H1 (cell line): ENCODE data around the gene RAB44.

ENCODE experiments used
- CEBPB ChIP-seq: IDR thresholded peaks from 2 replicates; pipeline ENCODE4 v1.6.1; 2012; ENCODE audit warnings: low read depth, low read length
- CREB1 ChIP-seq: IDR thresholded peaks from 2 replicates; pipeline ENCODE4 v1.6.1; 2012; ENCODE audit warnings: inconsistent platforms
- EP300 ChIP-seq, 2 experiments: IDR thresholded peaks; 1 replicate in 1 of 2; 2 replicates in 1 of 2; pipeline ENCODE4 v1.6.1; 2011 to 2012; ENCODE audit warnings: low read depth in 2 of 2, low read length in 2 of 2, mild to moderate bottlenecking in 2 of 2, borderline replicate concordance in 1 of 2, inconsistent platforms in 1 of 2, moderate library complexity in 1 of 2
- EZH2 ChIP-seq: fragments of 200-600 bp; sonication (generic); IDR thresholded peaks from 2 replicates; pipeline ENCODE4 v1.7.1; 2012; ENCODE audit warnings: low read depth, mild to moderate bottlenecking, moderate library complexity, low read length, inconsistent platforms; ENCODE audit not compliant: severe bottlenecking
- POLR2A ChIP-seq, 2 experiments: IDR thresholded peaks; 1 replicate in 1 of 2; 2 replicates in 1 of 2; pipeline ENCODE4 v1.6.1; 2011; ENCODE audit warnings: low read depth in 2 of 2, low read length in 2 of 2, mild to moderate bottlenecking in 2 of 2; ENCODE audit errors: control extremely low read depth in 1 of 2
- SIN3A ChIP-seq, 2 experiments: IDR thresholded peaks in 1 of 2; conservative IDR thresholded peaks in 1 of 2; 2 replicates each; pipeline ENCODE4 v1.6.1; 2011 to 2012; ENCODE audit warnings: low read length in 2 of 2, improper control_type of control experiment in 1 of 2, low read depth in 1 of 2, mild to moderate bottlenecking in 1 of 2
- SP1 ChIP-seq: IDR thresholded peaks from 2 replicates; pipeline ENCODE4 v1.6.1; 2011; ENCODE audit warnings: low read depth, low read length
- TF ChIP-seq, protein P1 (sequence below): IDR thresholded peaks from 2 replicates; pipeline ENCODE4 v1.6.1; 2012; ENCODE audit warnings: inconsistent platforms
- TF ChIP-seq, protein P2 (sequence below), 3 experiments: IDR thresholded peaks; 1 replicate in 2 of 3; 2 replicates in 1 of 3; pipeline versions ENCODE4 v1.5.1 to v1.6.1; 2011; ENCODE audit warnings: low read length in 3 of 3, mild to moderate bottlenecking in 3 of 3, inconsistent platforms in 2 of 3, low read depth in 1 of 3, moderate library complexity in 1 of 3; ENCODE audit not compliant: insufficient read depth in 1 of 3; ENCODE audit errors: control extremely low read depth in 1 of 3

DNA sequence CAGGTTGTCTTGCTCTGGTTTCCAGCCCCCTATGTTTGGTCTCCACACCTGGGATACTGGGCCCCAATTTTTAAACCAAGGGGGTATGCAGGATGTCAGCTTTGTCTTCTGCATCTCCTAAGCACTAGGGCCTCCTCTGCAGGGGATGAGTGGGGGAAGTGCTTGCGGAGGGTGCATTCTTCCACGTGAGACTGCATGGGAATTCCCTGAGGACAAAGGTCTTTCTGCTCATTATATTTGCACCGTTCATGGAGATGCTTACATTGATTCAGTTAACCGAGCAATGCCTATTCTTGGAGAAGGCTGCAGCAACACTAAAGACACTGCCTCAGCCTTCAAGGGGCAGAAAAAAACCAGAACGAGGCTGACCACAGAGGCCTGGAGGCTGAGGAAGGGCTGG is 45.4 kb downstream of the RAB44 start:
- TF ChIP-seq, protein P1, sequence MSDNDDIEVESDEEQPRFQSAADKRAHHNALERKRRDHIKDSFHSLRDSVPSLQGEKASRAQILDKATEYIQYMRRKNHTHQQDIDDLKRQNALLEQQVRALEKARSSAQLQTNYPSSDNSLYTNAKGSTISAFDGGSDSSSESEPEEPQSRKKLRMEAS: no peak
- TF ChIP-seq, protein P2, sequence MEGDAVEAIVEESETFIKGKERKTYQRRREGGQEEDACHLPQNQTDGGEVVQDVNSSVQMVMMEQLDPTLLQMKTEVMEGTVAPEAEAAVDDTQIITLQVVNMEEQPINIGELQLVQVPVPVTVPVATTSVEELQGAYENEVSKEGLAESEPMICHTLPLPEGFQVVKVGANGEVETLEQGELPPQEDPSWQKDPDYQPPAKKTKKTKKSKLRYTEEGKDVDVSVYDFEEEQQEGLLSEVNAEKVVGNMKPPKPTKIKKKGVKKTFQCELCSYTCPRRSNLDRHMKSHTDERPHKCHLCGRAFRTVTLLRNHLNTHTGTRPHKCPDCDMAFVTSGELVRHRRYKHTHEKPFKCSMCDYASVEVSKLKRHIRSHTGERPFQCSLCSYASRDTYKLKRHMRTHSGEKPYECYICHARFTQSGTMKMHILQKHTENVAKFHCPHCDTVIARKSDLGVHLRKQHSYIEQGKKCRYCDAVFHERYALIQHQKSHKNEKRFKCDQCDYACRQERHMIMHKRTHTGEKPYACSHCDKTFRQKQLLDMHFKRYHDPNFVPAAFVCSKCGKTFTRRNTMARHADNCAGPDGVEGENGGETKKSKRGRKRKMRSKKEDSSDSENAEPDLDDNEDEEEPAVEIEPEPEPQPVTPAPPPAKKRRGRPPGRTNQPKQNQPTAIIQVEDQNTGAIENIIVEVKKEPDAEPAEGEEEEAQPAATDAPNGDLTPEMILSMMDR (IDR thresholded peaks at IDR 0.05; ENCODE audit: control extremely low read depth in 1 of 3, insufficient read depth in 1 of 3, low read depth in 1 of 3, low read length in 3 of 3): no peak
- no peak for TF ChIP-seq POLR2A (IDR thresholded peaks at IDR 0.05; ENCODE audit: control extremely low read depth in 1 of 2, low read depth in 2 of 2, low read length in 2 of 2)
- TF ChIP-seq CEBPB: no peak
- TF ChIP-seq EZH2: no peak
- no peak for TF ChIP-seq SIN3A (conservative IDR thresholded peaks at IDR 0.05 in 1 of 2, IDR thresholded peaks at IDR 0.05 in 1 of 2; ENCODE audit: low read depth in 1 of 2, low read length in 2 of 2)
- no peak for TF ChIP-seq EP300 (IDR thresholded peaks at IDR 0.05; ENCODE audit: borderline replicate concordance in 1 of 2, low read depth in 2 of 2, low read length in 2 of 2)
- TF ChIP-seq CREB1: no peak
- no peak for TF ChIP-seq SP1
